GM21515 (cell line): Measurements from ENCODE around the gene CHTF18.
A peak's percentile ranks its signal among the peaks of the same experiment; 100 is the strongest.
"Not testable (repeated sequence)": the region's sequence is repeated elsewhere in the genome, so short reads cannot be mapped to it uniquely, and the experiment has no call there.

Source experiments
- ATAC-seq: cut with Tn5 transposase; IDR thresholded peaks from one replicate; pipeline ENCODE4 v1.9.1; 2021; ENCODE audit not compliant: unreplicated experiment

Gene CHTF18

GRCh38 chr16:774086-775001, 14.1 kb upstream of the CHTF18 start:
- ATAC-seq = no peak

- ATAC-seq = no peak
Measured at GRCh38 chr16:775236-775796, 13.1 kb upstream of the CHTF18 start.

GRCh38 chr16:776298-776697, 12.1 kb upstream of the CHTF18 start:
- not testable (repeated sequence) for ATAC-seq

GRCh38 chr16:776824-777223, 11.6 kb upstream of the CHTF18 start:
- ATAC-seq = no peak

- ATAC-seq = no peak
Measured at GRCh38 chr16:777826-778225, 10.6 kb upstream of the CHTF18 start.

- no peak for ATAC-seq
Measured at GRCh38 chr16:778447-778846, 10.0 kb upstream of the CHTF18 start.

- ATAC-seq = no peak
Measured at GRCh38 chr16:778909-779527, 9.4 kb upstream of the CHTF18 start.

- ATAC-seq = no peak
Measured at GRCh38 chr16:779561-779960, 8.9 kb upstream of the CHTF18 start.

- no peak for ATAC-seq
Measured at GRCh38 chr16:780296-780695, 8.1 kb upstream of the CHTF18 start.

GRCh38 chr16:781346-782010, 6.9 kb upstream of the CHTF18 start:
- no peak for ATAC-seq

- no peak for ATAC-seq
Measured at GRCh38 chr16:782258-782657, 6.2 kb upstream of the CHTF18 start.

- no peak for ATAC-seq
Measured at GRCh38 chr16:782766-783403, 5.5 kb upstream of the CHTF18 start.

GRCh38 chr16:783404-784161, 4.8 kb upstream of the CHTF18 start:
- no peak for ATAC-seq

- no peak for ATAC-seq
Measured at GRCh38 chr16:784431-784830, 4.0 kb upstream of the CHTF18 start.

- ATAC-seq = no peak
Measured at GRCh38 chr16:785563-786535, 2.6 kb upstream of the CHTF18 start.

- no peak for ATAC-seq
Measured at GRCh38 chr16:787321-787966, 976 bp upstream of the CHTF18 start.

GRCh38 chr16:787978-788398, 432 bp upstream of the CHTF18 start, which contains the start of gene RPUSD1:
TSS of gene RPUSD1 (minus strand) at chr16:788381. CDS start at chr16:787737, 644 bp downstream.
- peak; percentile 12 for ATAC-seq

GRCh38 chr16:789191-789850, 901 bp downstream of the CHTF18 start:
- no peak for ATAC-seq
